GM12872 (cell line): Measurements from ENCODE around the gene MT2A.

Experiments used
- CTCF ChIP-seq: IDR thresholded peaks from 3 replicates; pipeline ENCODE4 v1.5.1; 2011; ENCODE audit warnings: low read depth, mild to moderate bottlenecking, low read length, moderate library complexity; ENCODE audit not compliant: insufficient read depth

Gene MT2A

GRCh38 chr16:56657555-56658326 is 49.4 kb downstream of the MT2A start, which contains the start of gene MT1F:
TSS of gene MT1F (plus strand) at chr16:56657959. CDS start at chr16:56658059, 100 bp downstream.
- no peak for TF ChIP-seq CTCF

DNA sequence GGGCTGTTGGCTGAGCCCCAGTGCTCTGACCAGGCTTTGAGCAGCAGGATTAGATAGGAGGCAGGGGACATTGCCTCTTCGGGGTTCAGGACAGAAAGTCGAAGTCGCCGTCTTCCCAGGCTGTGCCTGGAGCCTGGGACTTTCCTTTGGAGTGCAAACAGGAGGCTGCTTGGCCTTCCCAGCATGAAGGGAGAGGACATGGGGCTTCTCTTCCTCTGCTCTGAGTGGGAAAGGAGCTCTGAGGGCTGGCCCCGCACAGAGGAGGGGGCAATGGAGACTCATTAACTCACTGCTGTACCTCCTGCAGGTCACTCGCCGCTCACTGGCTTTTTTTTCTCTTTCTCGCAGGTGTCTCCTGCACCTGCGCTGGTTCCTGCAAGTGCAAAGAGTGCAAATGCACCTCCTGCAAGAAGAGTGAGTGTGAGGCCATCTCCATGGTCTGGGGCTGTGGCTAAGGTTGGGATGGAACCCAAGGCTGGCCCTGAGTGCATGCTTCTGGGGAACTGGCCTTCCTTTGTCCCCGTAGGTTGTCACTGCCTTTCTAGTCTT is 50.0 kb downstream of the MT2A start:
- no peak for TF ChIP-seq CTCF
